Left forelimb (tissue), 1 donor: ENCODE results near the gene UNK.

Source experiments
- DNase-seq: peaks from one replicate; pipeline ENCODE4 v3.0.0-alpha.2; 2018; ENCODE audit warnings: low spot score

The UNK gene

DNA sequence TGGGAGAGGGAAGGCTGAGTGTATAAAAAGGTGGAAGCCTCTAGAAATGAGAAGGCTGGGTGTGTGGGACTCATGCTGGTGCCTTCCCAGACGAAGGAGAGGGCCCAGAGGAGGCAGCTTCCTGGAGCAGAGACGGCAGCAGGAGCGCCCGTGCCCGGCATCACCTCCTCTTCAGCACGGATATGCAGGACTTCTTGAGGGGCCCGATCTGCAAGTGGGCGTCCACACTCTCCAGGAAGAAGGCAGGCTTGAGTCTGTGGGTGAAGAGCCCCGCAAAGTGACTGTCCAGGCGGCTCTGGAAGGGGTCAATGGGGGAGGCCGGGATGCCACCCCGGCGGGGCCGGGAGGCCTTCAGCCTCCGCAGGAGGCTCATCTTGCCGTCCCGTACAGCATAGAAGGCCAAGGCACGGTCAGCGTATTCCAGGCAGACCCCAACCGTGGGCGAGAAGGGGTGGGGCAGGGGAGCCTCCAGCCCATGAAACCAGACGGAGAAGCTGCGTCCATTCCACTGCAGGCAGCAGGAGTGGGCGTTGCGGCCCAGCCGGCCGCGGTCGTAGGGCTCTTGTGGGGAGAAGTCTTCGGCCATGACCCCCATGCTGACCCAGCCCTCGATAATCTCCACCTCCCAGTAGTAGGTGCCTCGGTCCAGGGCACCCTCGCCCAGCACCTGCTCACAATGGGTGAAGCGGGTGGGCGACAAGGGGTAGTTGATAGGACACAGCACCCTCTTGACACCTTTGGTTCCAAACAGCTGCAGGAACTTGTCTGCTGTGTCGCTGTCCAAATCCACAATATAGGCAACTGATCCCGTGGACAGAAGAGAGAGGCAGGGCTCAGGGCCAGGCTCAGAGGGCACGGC lies 89.9 kb downstream of the UNK start:
- DNase-seq, result no peak
